Ishikawa (cell line): ENCODE data around the gene GRAMD1B.

Experiments
- CEBPB ChIP-seq: IDR thresholded peaks from 2 replicates; pipeline ENCODE4 v1.6.1; 2012
- CREB1 ChIP-seq: IDR thresholded peaks from 2 replicates; pipeline ENCODE4 v1.6.1; 2012; ENCODE audit warnings: low read depth
- EGR1 ChIP-seq: IDR thresholded peaks from 2 replicates; pipeline ENCODE4 v1.6.1; 2012
- EP300 ChIP-seq: IDR thresholded peaks from 2 replicates; pipeline ENCODE4 v1.6.1; 2012; ENCODE audit warnings: borderline replicate concordance
- FOXM1 ChIP-seq: IDR thresholded peaks from 2 replicates; pipeline ENCODE4 v1.6.1; 2012; ENCODE audit warnings: low read depth, borderline replicate concordance
- NFIC ChIP-seq: IDR thresholded peaks from 2 replicates; pipeline ENCODE4 v1.6.1; 2012
- RAD21 ChIP-seq: IDR thresholded peaks from 2 replicates; pipeline ENCODE4 v1.6.1; 2012; ENCODE audit warnings: low read depth
- TAF1 ChIP-seq: IDR thresholded peaks from 2 replicates; pipeline ENCODE4 v1.6.1; 2012; ENCODE audit warnings: low read depth, mild to moderate bottlenecking
- TCF12 ChIP-seq: IDR thresholded peaks from 2 replicates; pipeline ENCODE4 v1.6.1; 2012; ENCODE audit warnings: low read depth
- TEAD4 ChIP-seq: IDR thresholded peaks from 2 replicates; pipeline ENCODE4 v1.6.1; 2012
- YY1 ChIP-seq: IDR thresholded peaks from 2 replicates; pipeline ENCODE4 v1.6.1; 2012; ENCODE audit warnings: low read depth
- ZBTB7A ChIP-seq: IDR thresholded peaks from 2 replicates; pipeline ENCODE4 v1.6.1; 2012; ENCODE audit warnings: low read depth
- TF ChIP-seq, protein P1 (sequence below): IDR thresholded peaks from 2 replicates; pipeline ENCODE4 v1.6.1; 2012
- TF ChIP-seq, protein P2 (sequence below): IDR thresholded peaks from 2 replicates; pipeline ENCODE4 v1.6.1; 2012; ENCODE audit warnings: low read depth, mild to moderate bottlenecking
- TF ChIP-seq, protein P3 (sequence below): IDR thresholded peaks from 2 replicates; pipeline ENCODE4 v1.6.1; 2012

The GRAMD1B gene

DNA sequence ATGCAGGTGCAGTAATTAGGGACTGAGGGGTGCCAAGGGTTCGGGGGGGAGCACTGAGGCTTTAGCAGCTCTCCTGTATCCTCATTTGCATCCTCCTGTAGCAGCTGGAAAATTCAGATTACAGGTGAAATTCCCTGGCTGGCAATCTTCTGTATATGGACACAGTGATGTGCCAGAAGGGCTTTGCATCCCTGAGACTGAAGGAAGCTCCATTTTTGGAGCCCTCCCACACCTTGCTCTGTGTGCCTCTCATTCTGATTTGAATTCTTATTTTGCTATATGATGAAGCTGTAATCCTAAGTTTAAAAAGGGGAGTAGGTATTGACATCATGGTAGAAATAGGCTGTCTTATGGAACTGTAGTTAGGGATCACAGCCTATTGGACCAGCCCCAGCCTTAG lies 177.7 kb downstream of the GRAMD1B start:
- TF ChIP-seq EGR1 (no peak), NFIC (no peak), FOXM1 (no peak), EP300 (no peak)
- TF ChIP-seq, protein P1, sequence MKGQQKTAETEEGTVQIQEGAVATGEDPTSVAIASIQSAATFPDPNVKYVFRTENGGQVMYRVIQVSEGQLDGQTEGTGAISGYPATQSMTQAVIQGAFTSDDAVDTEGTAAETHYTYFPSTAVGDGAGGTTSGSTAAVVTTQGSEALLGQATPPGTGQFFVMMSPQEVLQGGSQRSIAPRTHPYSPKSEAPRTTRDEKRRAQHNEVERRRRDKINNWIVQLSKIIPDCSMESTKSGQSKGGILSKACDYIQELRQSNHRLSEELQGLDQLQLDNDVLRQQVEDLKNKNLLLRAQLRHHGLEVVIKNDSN = no peak
- TF ChIP-seq, protein P2, sequence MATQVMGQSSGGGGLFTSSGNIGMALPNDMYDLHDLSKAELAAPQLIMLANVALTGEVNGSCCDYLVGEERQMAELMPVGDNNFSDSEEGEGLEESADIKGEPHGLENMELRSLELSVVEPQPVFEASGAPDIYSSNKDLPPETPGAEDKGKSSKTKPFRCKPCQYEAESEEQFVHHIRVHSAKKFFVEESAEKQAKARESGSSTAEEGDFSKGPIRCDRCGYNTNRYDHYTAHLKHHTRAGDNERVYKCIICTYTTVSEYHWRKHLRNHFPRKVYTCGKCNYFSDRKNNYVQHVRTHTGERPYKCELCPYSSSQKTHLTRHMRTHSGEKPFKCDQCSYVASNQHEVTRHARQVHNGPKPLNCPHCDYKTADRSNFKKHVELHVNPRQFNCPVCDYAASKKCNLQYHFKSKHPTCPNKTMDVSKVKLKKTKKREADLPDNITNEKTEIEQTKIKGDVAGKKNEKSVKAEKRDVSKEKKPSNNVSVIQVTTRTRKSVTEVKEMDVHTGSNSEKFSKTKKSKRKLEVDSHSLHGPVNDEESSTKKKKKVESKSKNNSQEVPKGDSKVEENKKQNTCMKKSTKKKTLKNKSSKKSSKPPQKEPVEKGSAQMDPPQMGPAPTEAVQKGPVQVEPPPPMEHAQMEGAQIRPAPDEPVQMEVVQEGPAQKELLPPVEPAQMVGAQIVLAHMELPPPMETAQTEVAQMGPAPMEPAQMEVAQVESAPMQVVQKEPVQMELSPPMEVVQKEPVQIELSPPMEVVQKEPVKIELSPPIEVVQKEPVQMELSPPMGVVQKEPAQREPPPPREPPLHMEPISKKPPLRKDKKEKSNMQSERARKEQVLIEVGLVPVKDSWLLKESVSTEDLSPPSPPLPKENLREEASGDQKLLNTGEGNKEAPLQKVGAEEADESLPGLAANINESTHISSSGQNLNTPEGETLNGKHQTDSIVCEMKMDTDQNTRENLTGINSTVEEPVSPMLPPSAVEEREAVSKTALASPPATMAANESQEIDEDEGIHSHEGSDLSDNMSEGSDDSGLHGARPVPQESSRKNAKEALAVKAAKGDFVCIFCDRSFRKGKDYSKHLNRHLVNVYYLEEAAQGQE = no peak
- TF ChIP-seq, protein P3, sequence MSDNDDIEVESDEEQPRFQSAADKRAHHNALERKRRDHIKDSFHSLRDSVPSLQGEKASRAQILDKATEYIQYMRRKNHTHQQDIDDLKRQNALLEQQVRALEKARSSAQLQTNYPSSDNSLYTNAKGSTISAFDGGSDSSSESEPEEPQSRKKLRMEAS = no peak

DNA sequence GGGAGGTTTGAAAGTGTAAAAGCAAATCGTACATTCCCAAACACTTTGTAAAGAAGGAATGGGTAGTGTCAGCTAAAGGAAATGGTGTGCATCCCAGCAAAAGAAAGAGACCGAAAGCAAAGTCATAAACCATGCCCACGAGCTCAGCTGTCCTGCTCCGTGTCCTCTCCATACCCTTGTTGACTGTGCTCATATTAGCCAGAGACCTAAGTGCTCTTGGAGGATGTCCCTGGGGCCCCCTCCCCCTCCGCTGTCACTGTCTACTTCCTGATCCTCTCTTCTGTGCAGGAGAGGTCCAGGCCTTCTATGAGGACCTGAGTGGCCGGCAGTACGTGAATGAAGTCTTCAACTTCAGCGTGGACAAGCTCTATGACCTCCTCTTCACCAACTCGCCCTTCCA lies 178.3 kb downstream of the GRAMD1B start:
- TF ChIP-seq CEBPB = no peak
- no peak for TF ChIP-seq NFIC
- no peak for TF ChIP-seq RAD21

DNA sequence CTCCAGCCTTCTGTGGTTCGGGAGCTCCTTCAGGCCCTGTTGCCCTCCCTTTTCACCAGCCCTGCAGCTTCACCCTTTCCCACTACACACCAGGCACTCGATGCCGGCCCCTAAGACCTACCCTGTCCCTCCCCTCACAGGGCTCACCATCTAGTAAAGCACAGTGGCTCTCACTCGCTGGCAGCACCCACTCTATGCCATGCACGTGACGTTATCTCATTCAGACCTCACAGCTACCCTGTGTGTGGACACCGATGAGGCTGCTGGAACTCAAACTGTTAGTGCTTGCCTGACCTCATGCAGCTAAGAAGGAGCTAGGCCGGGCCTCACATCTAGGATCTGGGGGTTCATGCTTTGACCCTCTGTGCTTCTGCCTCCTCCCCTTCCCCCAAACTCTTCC lies 178.9 kb downstream of the GRAMD1B start:
- TF ChIP-seq, protein P1 = no peak
- TF ChIP-seq NFIC (no peak), RAD21 (no peak), CEBPB (no peak), EGR1 (no peak), TAF1 (no peak), ZBTB7A (no peak)
- TF ChIP-seq, protein P3 = no peak

DNA sequence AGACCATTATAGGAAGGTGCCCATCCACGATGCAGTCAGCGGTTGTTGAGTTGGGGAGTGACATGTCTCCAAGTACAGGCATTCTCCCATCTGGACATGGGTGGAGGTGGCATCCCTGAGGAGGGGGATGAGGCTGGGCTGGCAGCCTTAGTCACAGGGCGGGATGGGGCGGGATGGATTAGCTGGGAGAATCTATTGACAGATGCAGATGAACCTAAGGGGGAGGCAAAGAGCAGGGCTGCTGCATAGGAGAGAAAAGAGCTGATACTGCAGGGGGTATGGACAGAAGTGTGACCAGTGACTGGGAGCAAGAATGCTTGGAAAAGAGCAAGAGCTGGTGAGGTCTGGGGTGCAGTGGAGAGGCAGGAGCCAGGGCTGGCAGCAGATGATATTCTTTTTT lies 181.6 kb downstream of the GRAMD1B start:
- TF ChIP-seq CEBPB = no peak
- no peak for TF ChIP-seq ZBTB7A
- TF ChIP-seq NFIC = no peak
- TF ChIP-seq TAF1 = no peak
- TF ChIP-seq, protein P2 = no peak
- TF ChIP-seq TCF12 = no peak
- no peak for TF ChIP-seq FOXM1
- no peak for TF ChIP-seq RAD21
- TF ChIP-seq, protein P1 = no peak
- TF ChIP-seq TEAD4 = no peak
- TF ChIP-seq EGR1 = no peak
- TF ChIP-seq YY1 = no peak
- TF ChIP-seq, protein P3 = no peak
- no peak for TF ChIP-seq EP300
- TF ChIP-seq CREB1 = no peak

DNA sequence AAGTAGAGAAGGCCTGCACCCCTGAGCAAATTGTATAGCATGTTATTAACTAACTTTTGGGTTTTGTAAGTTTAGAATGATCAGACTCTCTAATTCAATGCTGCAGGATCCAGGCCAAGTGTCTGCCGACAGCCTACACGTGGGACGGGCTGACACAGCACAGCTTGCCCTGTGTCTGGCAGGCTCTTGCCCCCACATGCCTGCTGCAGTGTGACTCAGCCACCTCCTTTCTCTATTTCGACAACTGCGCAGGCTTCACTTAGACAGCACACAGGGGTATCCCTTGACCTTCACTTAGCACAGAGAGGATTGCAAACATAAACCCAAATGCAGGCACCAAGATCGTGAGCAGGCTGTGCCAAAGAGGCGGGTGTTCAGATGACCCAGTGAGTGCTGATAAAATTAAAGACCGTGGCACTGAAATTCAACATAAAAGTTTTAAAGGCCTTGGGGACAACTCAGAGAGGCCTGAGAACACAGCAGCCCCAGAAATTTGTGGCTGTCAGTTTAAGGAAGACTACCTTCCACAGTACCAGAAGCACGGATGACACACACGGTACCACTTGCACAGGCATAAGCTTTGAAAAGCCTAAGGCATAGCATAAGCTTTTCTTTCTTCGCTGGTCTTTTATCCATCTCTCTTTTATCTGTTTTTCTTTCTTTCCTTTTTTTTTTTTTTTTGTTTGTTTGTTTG lies 186.6 kb downstream of the GRAMD1B start:
- TF ChIP-seq, protein P2 = no peak
- TF ChIP-seq TEAD4 = no peak
- TF ChIP-seq NFIC = no peak
- TF ChIP-seq TCF12 = no peak
- no peak for TF ChIP-seq TAF1
- no peak for TF ChIP-seq YY1
- TF ChIP-seq, protein P1 = no peak
- TF ChIP-seq FOXM1 = no peak
- TF ChIP-seq, protein P3 = no peak
- TF ChIP-seq CEBPB = no peak
- TF ChIP-seq EP300 = no peak
- TF ChIP-seq RAD21 = no peak
- no peak for TF ChIP-seq ZBTB7A
- no peak for TF ChIP-seq CREB1
- no peak for TF ChIP-seq EGR1
